Body of pancreas (tissue), 4 donors: ENCODE measurements around the gene FLRT2. TPM values are rescaled to one million over a fixed set of nuclear protein-coding genes. Genes with fewer than 3 reads are reported as not detected.

Experiments
- ATAC-seq: fragments of 150-250 bp; one replicate; pipeline ENCODE4 v1.9.1; 2016
- DNase-seq, 4 donors: peaks; one replicate each; pipeline ENCODE4 v3.0.0-alpha.2; 2019
- H3K27ac ChIP-seq, 4 donors: fragments of 200-600 bp; sonication (generic); 1 replicate in 3 of 4; 2 replicates in 1 of 4; pipeline versions ENCODE4 v1.5.1 to v1.6.1; 2016 to 2019; ENCODE audit warnings: mild to moderate bottlenecking in 1 of 4, mixed read lengths in 1 of 4, moderate library complexity in 1 of 4
- H3K27me3 ChIP-seq, 2 donors: fragments of 200-600 bp; sonication (generic); one replicate each; pipeline ENCODE4 v1.6.0; 2016; ENCODE audit warnings: mild to moderate bottlenecking in 1 of 2
- H3K36me3 ChIP-seq, 2 donors: fragments of 200-600 bp; sonication (generic); replicated peaks in 1 of 2; 2 replicates each; pipeline ENCODE4 v1.5.1; 2016; ENCODE audit warnings: low read depth in 2 of 2; ENCODE audit not compliant: insufficient read depth in 1 of 2
- H3K4me1 ChIP-seq: fragments of 200-600 bp; sonication (generic); one replicate; pipeline ENCODE4 v1.6.0; 2016
- H3K4me3 ChIP-seq, 2 donors: fragments of 200-600 bp; sonication (generic); 1 replicate in 1 of 2; 2 replicates in 1 of 2; pipeline ENCODE4 v1.5.1; 2016 to 2019
- H3K9me3 ChIP-seq, 3 donors: fragments of 200-600 bp; sonication (generic); 1 replicate in 2 of 3; 2 replicates in 1 of 3; pipeline ENCODE4 v1.5.1; 2016
- POLR2A ChIP-seq, 3 donors: fragments of 450-650 bp; IDR thresholded peaks; one replicate each; pipeline ENCODE4 v1.6.1; 2016; ENCODE audit warnings: antibody characterized with exemption in 3 of 3, mild to moderate bottlenecking in 2 of 3
- WGBS, 2 donors: methylation state at CpG; one replicate each; pipeline ENCODE4 v1.1.5; 2017; 5-methylcytosine and 5-hydroxymethylcytosine counted together
- intact Hi-C: fragments of 100-400 bp; cut with DNase I; formaldehyde crosslinking; loops from one replicate; pipeline ENCODE4 v1.15.1; 2023
- total RNA-seq, 2 donors: library from RNA; depleted of rRNA; stranded (reverse); fragments of >200 nt; gene quantifications; one replicate each; pipeline ENCODE4 v1.1.0, GENCODE V29; 2016
- TF ChIP-seq, protein P1 (sequence below), 7 experiments: fragments of 450-650 bp in 4 of 7; fragments of 200-600 bp in 3 of 7; sonication (generic) in 3 of 7; IDR thresholded peaks; one replicate each; pipeline ENCODE4 v1.5.1; 2016 to 2019; ENCODE audit warnings: antibody characterized with exemption in 7 of 7

The FLRT2 gene
- total RNA-seq, 2 donors from 2014 or later, result 37.6 to 114 TPM

GRCh38 chr14:85576848-85577542 is 47.1 kb downstream of the FLRT2 start:
- Histone ChIP-seq H3K4me3 (no peak overlapping the region), H3K36me3 (peaks cover 0 to 6% of the 10 kb centered on the region in 2 donors), H3K9me3 (no peaks in the 10 kb centered on the region), H3K4me1 (peaks cover 54% of the 10 kb centered on the region), H3K27ac (peak overlapping the region in 1 of 4 donors; percentile 37), H3K27me3 (no peaks in the 10 kb centered on the region)
- no peak for ATAC-seq
- intact Hi-C loops, result no loop called here
- WGBS, 2 donors, result 79 to 80% methylated on average over 5 of the region's 5 CpGs
- no peak for DNase-seq
- no peak for TF ChIP-seq POLR2A (IDR thresholded peaks at IDR 0.05)
- TF ChIP-seq, protein P1, sequence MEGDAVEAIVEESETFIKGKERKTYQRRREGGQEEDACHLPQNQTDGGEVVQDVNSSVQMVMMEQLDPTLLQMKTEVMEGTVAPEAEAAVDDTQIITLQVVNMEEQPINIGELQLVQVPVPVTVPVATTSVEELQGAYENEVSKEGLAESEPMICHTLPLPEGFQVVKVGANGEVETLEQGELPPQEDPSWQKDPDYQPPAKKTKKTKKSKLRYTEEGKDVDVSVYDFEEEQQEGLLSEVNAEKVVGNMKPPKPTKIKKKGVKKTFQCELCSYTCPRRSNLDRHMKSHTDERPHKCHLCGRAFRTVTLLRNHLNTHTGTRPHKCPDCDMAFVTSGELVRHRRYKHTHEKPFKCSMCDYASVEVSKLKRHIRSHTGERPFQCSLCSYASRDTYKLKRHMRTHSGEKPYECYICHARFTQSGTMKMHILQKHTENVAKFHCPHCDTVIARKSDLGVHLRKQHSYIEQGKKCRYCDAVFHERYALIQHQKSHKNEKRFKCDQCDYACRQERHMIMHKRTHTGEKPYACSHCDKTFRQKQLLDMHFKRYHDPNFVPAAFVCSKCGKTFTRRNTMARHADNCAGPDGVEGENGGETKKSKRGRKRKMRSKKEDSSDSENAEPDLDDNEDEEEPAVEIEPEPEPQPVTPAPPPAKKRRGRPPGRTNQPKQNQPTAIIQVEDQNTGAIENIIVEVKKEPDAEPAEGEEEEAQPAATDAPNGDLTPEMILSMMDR (IDR thresholded peaks at IDR 0.05), result no peak

DNA sequence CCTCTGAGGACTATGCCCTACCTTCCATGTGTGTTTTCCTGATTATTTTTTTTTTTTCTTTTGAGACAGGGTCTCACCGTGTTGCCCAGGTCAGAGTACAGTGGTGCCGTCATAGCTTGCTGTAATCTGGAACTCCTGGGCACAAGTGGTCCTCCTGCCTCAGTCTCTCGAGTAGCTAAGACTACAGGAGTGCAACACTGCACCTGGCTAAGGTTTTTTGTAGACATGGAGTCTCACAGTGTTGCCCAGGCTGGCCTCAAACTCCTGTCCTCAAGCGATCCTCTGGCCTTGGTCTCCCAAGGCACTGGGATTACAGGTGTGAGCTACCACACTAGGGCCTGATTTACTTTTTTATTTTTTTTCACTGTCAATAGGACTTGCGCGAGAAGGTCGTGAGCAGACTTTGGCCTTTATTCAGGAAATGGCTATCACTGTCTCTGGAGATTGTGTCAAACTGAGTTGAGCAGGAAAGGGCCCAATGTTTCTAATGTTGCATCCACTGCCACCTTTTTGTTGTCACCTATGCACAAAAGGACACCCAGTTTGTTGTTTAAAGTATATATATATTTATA is 47.7 kb downstream of the FLRT2 start:
- H3K36me3 ChIP-seq, result peaks cover 0 to 6% of the 10 kb centered on the region in 2 donors
- TF ChIP-seq POLR2A (IDR thresholded peaks at IDR 0.05), result no peak
- TF ChIP-seq, protein P1 (IDR thresholded peaks at IDR 0.05), result no peak
- H3K4me3 ChIP-seq, result no peak overlapping the region
- ATAC-seq (no peak), DNase-seq (no peak)
- H3K27ac ChIP-seq, result peak overlapping the region in 1 of 4 donors; percentile 37
- intact Hi-C loops, result no loop called here
- H3K4me1 ChIP-seq, result peaks cover 53% of the 10 kb centered on the region
- H3K9me3 ChIP-seq, result no peaks in the 10 kb centered on the region
- H3K27me3 ChIP-seq, result no peaks in the 10 kb centered on the region
- 51 to 52% methylated on average over 7 of the region's 7 CpGs for WGBS, 2 donors

GRCh38 chr14:85578357-85578756 is 48.4 kb downstream of the FLRT2 start:
- H3K36me3 ChIP-seq, result peaks cover 0 to 6% of the 10 kb centered on the region in 2 donors
- DNase-seq, result no peak
- H3K27ac ChIP-seq, result no peak overlapping the region
- peak; percentile 2 for ATAC-seq
- peaks cover 51% of the 10 kb centered on the region for H3K4me1 ChIP-seq
- H3K9me3 ChIP-seq, result no peaks in the 10 kb centered on the region
- intact Hi-C loops, result no loop called here
- TF ChIP-seq, protein P1 (IDR thresholded peaks at IDR 0.05), result no peak
- 85 to 87% methylated on average over 8 of the region's 8 CpGs for WGBS, 2 donors
- H3K27me3 ChIP-seq, result no peaks in the 10 kb centered on the region
- H3K4me3 ChIP-seq, result no peak overlapping the region

DNA sequence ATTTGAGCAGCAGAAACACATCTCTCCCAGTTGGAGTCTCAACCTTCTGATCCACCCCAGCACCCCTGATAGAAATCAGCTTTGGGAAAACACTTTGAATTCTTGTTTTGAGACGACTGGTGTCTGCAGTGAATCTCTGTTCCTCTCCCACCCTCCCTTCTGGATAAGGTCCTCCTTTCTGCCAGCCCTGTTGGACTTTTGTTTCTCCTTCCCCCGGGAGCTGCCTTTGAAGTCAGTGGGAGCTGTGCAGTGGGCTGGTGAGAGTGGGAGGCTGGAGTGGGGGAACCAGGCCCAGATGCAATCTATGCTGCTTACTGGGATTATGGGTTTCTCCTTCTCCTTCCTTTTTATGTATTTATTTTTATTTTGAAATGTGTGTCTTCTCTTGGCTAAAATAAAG is 49.0 kb downstream of the FLRT2 start:
- no peak overlapping the region for H3K27ac ChIP-seq
- intact Hi-C loops, result no loop called here
- H3K4me1 ChIP-seq, result peaks cover 51% of the 10 kb centered on the region
- 52 to 66% methylated on average over 2 of the region's 2 CpGs for whole genome bisulfite sequencing, 2 donors
- no peak for TF ChIP-seq POLR2A (IDR thresholded peaks at IDR 0.05)
- TF ChIP-seq, protein P1 (IDR thresholded peaks at IDR 0.05), result no peak
- no peak for DNase-seq
- H3K9me3 ChIP-seq, result no peaks in the 10 kb centered on the region
- ATAC-seq, result no peak
- no peaks in the 10 kb centered on the region for H3K27me3 ChIP-seq
- H3K4me3 ChIP-seq, result no peak overlapping the region
- peaks cover 0 to 7% of the 10 kb centered on the region in 2 donors for H3K36me3 ChIP-seq

GRCh38 chr14:85579942-85580341 is 50.0 kb downstream of the FLRT2 start:
- Histone ChIP-seq H3K36me3 (peaks cover 0 to 9% of the 10 kb centered on the region in 2 donors), H3K27me3 (no peaks in the 10 kb centered on the region), H3K4me3 (no peak overlapping the region), H3K4me1 (peaks cover 54% of the 10 kb centered on the region), H3K27ac (no peak overlapping the region), H3K9me3 (no peaks in the 10 kb centered on the region)
- ATAC-seq, result no peak
- TF ChIP-seq, protein P1 (IDR thresholded peaks at IDR 0.05), result no peak
- DNase-seq, result no peak
- intact Hi-C loops, result no loop called here
